IPS-15b (cell line): Measurements from ENCODE around the gene TLR9.

Experiments
- H3K27me3 ChIP-seq: one replicate; pipeline ENCODE4 v1.6.1; 2013; ENCODE audit warnings: low read length; ENCODE audit not compliant: control insufficient read depth, insufficient read depth
- H3K36me3 ChIP-seq: one replicate; pipeline ENCODE4 v1.6.1; 2013; ENCODE audit warnings: low read length; ENCODE audit not compliant: control insufficient read depth, insufficient read depth
- H3K4me1 ChIP-seq: one replicate; pipeline ENCODE4 v1.6.1; 2013; ENCODE audit warnings: mild to moderate bottlenecking, low read length; ENCODE audit not compliant: control insufficient read depth, insufficient read depth
- H3K4me3 ChIP-seq: one replicate; pipeline ENCODE4 v1.5.1; 2013; ENCODE audit warnings: low read depth, low read length
- H3K9ac ChIP-seq: one replicate; pipeline ENCODE4 v1.6.1; 2013; ENCODE audit warnings: low read depth, mild to moderate bottlenecking, low read length
- H3K9me3 ChIP-seq: one replicate; pipeline ENCODE4 v1.6.1; 2013; ENCODE audit warnings: mild to moderate bottlenecking, low read length; ENCODE audit not compliant: control insufficient read depth, insufficient read depth

TLR9 gene

GRCh38 chr3:52256622-52257021 is 31.2 kb upstream of the TLR9 start:
- Histone ChIP-seq H3K4me3 (no peak overlapping the region), H3K9me3 (no peaks in the 10 kb centered on the region), H3K4me1 (no peaks in the 10 kb centered on the region), H3K9ac (no peak overlapping the region), H3K27me3 (no peaks in the 10 kb centered on the region), H3K36me3 (peaks cover 59% of the 10 kb centered on the region)

GRCh38 chr3:52256159-52256558 is 30.7 kb upstream of the TLR9 start:
- no peak overlapping the region for H3K9ac ChIP-seq
- H3K4me1 ChIP-seq, result no peaks in the 10 kb centered on the region
- H3K4me3 ChIP-seq, result no peak overlapping the region
- H3K36me3 ChIP-seq, result peaks cover 60% of the 10 kb centered on the region
- no peaks in the 10 kb centered on the region for H3K9me3 ChIP-seq
- no peaks in the 10 kb centered on the region for H3K27me3 ChIP-seq

- Histone ChIP-seq H3K4me3 (no peak overlapping the region), H3K4me1 (no peaks in the 10 kb centered on the region), H3K9ac (no peak overlapping the region), H3K9me3 (no peaks in the 10 kb centered on the region), H3K36me3 (peaks cover 53% of the 10 kb centered on the region), H3K27me3 (no peaks in the 10 kb centered on the region)
Measured at GRCh38 chr3:52254608-52255007, 29.2 kb upstream of the TLR9 start.

GRCh38 chr3:52253314-52254304 is 28.2 kb upstream of the TLR9 start:
- H3K4me1 ChIP-seq, result no peaks in the 10 kb centered on the region
- peaks cover 53% of the 10 kb centered on the region for H3K36me3 ChIP-seq
- H3K27me3 ChIP-seq, result no peaks in the 10 kb centered on the region
- H3K4me3 ChIP-seq, result no peak overlapping the region
- no peak overlapping the region for H3K9ac ChIP-seq
- H3K9me3 ChIP-seq, result no peaks in the 10 kb centered on the region

- no peak overlapping the region for H3K9ac ChIP-seq
- peaks cover 14% of the 10 kb centered on the region for H3K27me3 ChIP-seq
- H3K9me3 ChIP-seq, result no peaks in the 10 kb centered on the region
Measured at GRCh38 chr3:52250122-52250521, 24.7 kb upstream of the TLR9 start.

GRCh38 chr3:52249683-52250082 is 24.2 kb upstream of the TLR9 start:
- H3K4me1 ChIP-seq, result peaks cover 3% of the 10 kb centered on the region
- H3K27me3 ChIP-seq, result peaks cover 18% of the 10 kb centered on the region
- no peak overlapping the region for H3K9ac ChIP-seq
- no peaks in the 10 kb centered on the region for H3K9me3 ChIP-seq
- peaks cover 24% of the 10 kb centered on the region for H3K36me3 ChIP-seq
- no peak overlapping the region for H3K4me3 ChIP-seq

More at GRCh38 chr3:52250122-52250521, 24.7 kb upstream of the TLR9 start:
- Histone ChIP-seq H3K4me3 (no peak overlapping the region), H3K36me3 (peaks cover 24% of the 10 kb centered on the region), H3K4me1 (peaks cover 3% of the 10 kb centered on the region)

GRCh38 chr3:52248816-52249547 is 23.5 kb upstream of the TLR9 start:
- Histone ChIP-seq H3K27me3 (peaks cover 25% of the 10 kb centered on the region), H3K36me3 (peaks cover 23% of the 10 kb centered on the region), H3K4me1 (peaks cover 3% of the 10 kb centered on the region), H3K4me3 (no peak overlapping the region), H3K9me3 (no peaks in the 10 kb centered on the region), H3K9ac (no peak overlapping the region)

GRCh38 chr3:52248165-52248541 is 22.7 kb upstream of the TLR9 start:
- H3K9ac ChIP-seq, result no peak overlapping the region
- peaks cover 29% of the 10 kb centered on the region for H3K27me3 ChIP-seq
- peaks cover 3% of the 10 kb centered on the region for H3K4me1 ChIP-seq
- H3K36me3 ChIP-seq, result peaks cover 19% of the 10 kb centered on the region
- no peak overlapping the region for H3K4me3 ChIP-seq
- no peaks in the 10 kb centered on the region for H3K9me3 ChIP-seq

- Histone ChIP-seq H3K36me3 (peaks cover 19% of the 10 kb centered on the region), H3K9ac (no peak overlapping the region), H3K27me3 (peaks cover 29% of the 10 kb centered on the region), H3K4me3 (no peak overlapping the region), H3K4me1 (peaks cover 3% of the 10 kb centered on the region), H3K9me3 (no peaks in the 10 kb centered on the region)
Measured at GRCh38 chr3:52247409-52248164, 22.1 kb upstream of the TLR9 start.

GRCh38 chr3:52246728-52247408 is 21.4 kb upstream of the TLR9 start:
- Histone ChIP-seq H3K9me3 (no peaks in the 10 kb centered on the region), H3K27me3 (peaks cover 29% of the 10 kb centered on the region), H3K36me3 (peaks cover 16% of the 10 kb centered on the region), H3K4me1 (peaks cover 3% of the 10 kb centered on the region), H3K4me3 (no peak overlapping the region), H3K9ac (no peak overlapping the region)

GRCh38 chr3:52246264-52246620 is 20.8 kb upstream of the TLR9 start:
- H3K9me3 ChIP-seq, result no peaks in the 10 kb centered on the region
- peaks cover 29% of the 10 kb centered on the region for H3K27me3 ChIP-seq
- H3K4me3 ChIP-seq, result peak overlapping the region; percentile 65
- peaks cover 3% of the 10 kb centered on the region for H3K4me1 ChIP-seq
- peaks cover 10% of the 10 kb centered on the region for H3K36me3 ChIP-seq
- no peak overlapping the region for H3K9ac ChIP-seq
